GM12878 (cell line): Measurements from ENCODE around the gene UTP25. TPM values are rescaled to one million over a fixed set of nuclear protein-coding genes. Genes with fewer than 3 reads are reported as not detected.

Experiments
- ATAC-seq: fragments of 200-7000 bp; cut with Tn5 transposase; 3 replicates; pipeline ENCODE4 v1.9.1; 2020; ENCODE audit warnings: mild to moderate bottlenecking, moderate library complexity
- BruUV-seq: library from RNA; stranded (reverse); fragments of 400-500 nt; replicated peaks from 2 replicates; lab custom pipeline; 2021; lab: Mats Ljungman, UMichigan
- CTCF ChIA-PET: fragments of 300-600 bp; sonication (Branson Sonifier 250); formaldehyde crosslinking; extraction: SDS; loops from one replicate; lab custom pipeline; 2021; ENCODE audit warnings: inconsistent platforms; lab: Yijun Ruan, JAX
- POLR2A ChIA-PET: fragments of 350-600 bp; formaldehyde crosslinking; extraction: SDS; loops from one replicate; lab custom pipeline; 2021; ENCODE audit warnings: inconsistent platforms; lab: Charles Lee
- RAD21 ChIA-PET: fragments of 300-600 bp; sonication (Branson Sonifier 250); formaldehyde crosslinking; loops from one replicate; lab custom pipeline; 2023; ENCODE audit warnings: antibody characterized with exemption; ENCODE audit not compliant: unreplicated experiment; lab: Charles Lee
- SMC1A ChIA-PET: fragments of 300-600 bp; sonication (Branson Sonifier 250); formaldehyde crosslinking; loops from one replicate; lab custom pipeline; 2023; ENCODE audit not compliant: unreplicated experiment, uncharacterized antibody; lab: Charles Lee
- DNase-seq: peaks from one replicate; pipeline ENCODE4 v3.0.0-alpha.2; 2011; ENCODE audit warnings: low read depth, low spot score
- FAIRE-seq: peaks from 3 replicates; lab custom pipeline; 2011; peaks lifted over from hg19 to GRCh38; lab: Jason Lieb, UNC
- H2AFZ ChIP-seq: 2 replicates; pipeline ENCODE4 v1.6.0; 2011; ENCODE audit warnings: low read depth, low read length, control low read depth; ENCODE audit not compliant: control insufficient read depth
- H3K27ac ChIP-seq: 2 replicates; pipeline ENCODE4 v1.5.1; 2011; ENCODE audit warnings: control low read depth; ENCODE audit not compliant: control insufficient read depth, insufficient read depth
- H3K27me3 ChIP-seq, 2 experiments: replicated peaks in 1 of 2; 2 replicates each; pipeline versions ENCODE4 v1.6.0 to v1.6.1; 2011; ENCODE audit warnings: low read length in 1 of 2; ENCODE audit not compliant: control insufficient read depth in 2 of 2, insufficient read depth in 2 of 2
- H3K36me3 ChIP-seq, 2 experiments: 2 replicates each; pipeline ENCODE4 v1.5.1; 2011; ENCODE audit warnings: low read length in 1 of 2; ENCODE audit not compliant: control insufficient read depth in 2 of 2, insufficient read depth in 2 of 2
- H3K4me1 ChIP-seq: 2 replicates; pipeline ENCODE4 v1.6.1; 2011; ENCODE audit warnings: mild to moderate bottlenecking, low read length, moderate library complexity, mixed read lengths; ENCODE audit not compliant: control insufficient read depth, insufficient read depth
- H3K4me2 ChIP-seq: 2 replicates; pipeline ENCODE4 v1.6.0; 2011; ENCODE audit warnings: control low read depth; ENCODE audit not compliant: control insufficient read depth, insufficient read depth
- H3K4me3 ChIP-seq: fragments of 200-600 bp; sonication (generic); 2 replicates; pipeline ENCODE4 v1.5.1; 2016
- H3K79me2 ChIP-seq: 2 replicates; pipeline ENCODE4 v1.6.0; 2011; ENCODE audit warnings: low read length; ENCODE audit not compliant: control insufficient read depth, insufficient read depth
- H3K9ac ChIP-seq: 2 replicates; pipeline ENCODE4 v1.8.0; 2011; ENCODE audit warnings: low read length, control low read depth, mixed read lengths; ENCODE audit not compliant: control insufficient read depth, insufficient read depth
- H3K9me3 ChIP-seq: replicated peaks from 3 replicates; pipeline ENCODE4 v1.5.1; 2011; ENCODE audit warnings: mild to moderate bottlenecking, low read length; ENCODE audit not compliant: control insufficient read depth, insufficient read depth
- H4K20me1 ChIP-seq: 2 replicates; pipeline ENCODE4 v1.6.0; 2011; ENCODE audit not compliant: control insufficient read depth, insufficient read depth
- BCLAF1 ChIP-seq: fragments of 450-650 bp; IDR thresholded peaks from 2 replicates; pipeline ENCODE4 v1.6.1; 2017; ENCODE audit warnings: antibody characterized with exemption, mild to moderate bottlenecking, moderate library complexity
- CEBPB ChIP-seq, 2 experiments: fragments of 150-350 bp in 1 of 2; IDR thresholded peaks; 2 replicates each; pipeline ENCODE4 v1.6.1; 2012 to 2014; ENCODE audit warnings: low read depth in 2 of 2, low read length in 2 of 2, borderline replicate concordance in 1 of 2, inconsistent platforms in 1 of 2
- ESRRA ChIP-seq: IDR thresholded peaks from 2 replicates; pipeline ENCODE4 v1.6.1; 2012; ENCODE audit warnings: mild to moderate bottlenecking, low read length, improper control_type of control experiment
- HDAC6 ChIP-seq: fragments of 200-600 bp; sonication (generic); IDR thresholded peaks from one replicate; pipeline ENCODE4 v1.8.0; 2017; ENCODE audit warnings: antibody characterized with exemption; ENCODE audit not compliant: unreplicated experiment
- MXI1 ChIP-seq: fragments of 150-350 bp; IDR thresholded peaks from 2 replicates; pipeline ENCODE4 v1.6.1; 2011; ENCODE audit warnings: low read depth, mild to moderate bottlenecking, inconsistent platforms, low read length, improper control_type of control experiment
- MYC ChIP-seq: IDR thresholded peaks from 2 replicates; pipeline ENCODE4 v1.6.1; 2011; ENCODE audit warnings: mild to moderate bottlenecking, low read length, moderate library complexity, inconsistent platforms; ENCODE audit not compliant: insufficient read depth, insufficient replicate concordance, insufficient read length, severe bottlenecking
- NBN ChIP-seq: fragments of 450-650 bp; IDR thresholded peaks from 2 replicates; pipeline ENCODE4 v1.6.1; 2016
- NFYA ChIP-seq: IDR thresholded peaks from 2 replicates; pipeline ENCODE4 v1.6.1; 2011; ENCODE audit warnings: low read depth, mild to moderate bottlenecking, low read length, improper control_type of control experiment, borderline replicate concordance
- NR2C1 ChIP-seq: fragments of 450-650 bp; IDR thresholded peaks from 2 replicates; pipeline ENCODE4 v1.6.1; 2017; ENCODE audit warnings: antibody characterized with exemption, mild to moderate bottlenecking, moderate library complexity
- PAX8 ChIP-seq: fragments of 450-650 bp; IDR thresholded peaks from 2 replicates; pipeline ENCODE4 v1.6.1; 2017; ENCODE audit warnings: mild to moderate bottlenecking, moderate library complexity
- RBBP5 ChIP-seq: fragments of 200-600 bp; sonication (generic); conservative IDR thresholded peaks from 2 replicates; pipeline ENCODE4 v1.6.1; 2016
- RELB ChIP-seq: fragments of 450-650 bp; IDR thresholded peaks from 2 replicates; pipeline ENCODE4 v1.6.1; 2017; ENCODE audit warnings: low read depth, mild to moderate bottlenecking, moderate library complexity
- SMARCA5 ChIP-seq: fragments of 450-650 bp; IDR thresholded peaks from 2 replicates; pipeline ENCODE4 v1.6.1; 2017; ENCODE audit warnings: mild to moderate bottlenecking
- SREBF1 ChIP-seq: IDR thresholded peaks from 2 replicates; pipeline ENCODE4 v1.6.1; 2012; ENCODE audit warnings: mild to moderate bottlenecking, low read length
- SREBF2 ChIP-seq: IDR thresholded peaks from 2 replicates; pipeline ENCODE4 v1.6.1; 2012; ENCODE audit warnings: mild to moderate bottlenecking, low read length
- SUPT20H ChIP-seq: IDR thresholded peaks from 2 replicates; pipeline ENCODE4 v1.6.1; 2011; ENCODE audit warnings: low read depth, mild to moderate bottlenecking, low read length, moderate library complexity, borderline replicate concordance; ENCODE audit not compliant: control insufficient read depth
- SUZ12 ChIP-seq: fragments of 200-600 bp; sonication (generic); IDR thresholded peaks from one replicate; pipeline ENCODE4 v1.6.1; 2018; ENCODE audit warnings: antibody characterized with exemption, mild to moderate bottlenecking; ENCODE audit not compliant: unreplicated experiment
- WGBS: methylation state at CpG from one replicate; pipeline ENCODE4 v1.1.6; 2016; ENCODE audit warnings: low lambda C conversion rate; ENCODE audit not compliant: insufficient replicate concordance, insufficient coverage; ENCODE audit errors: missing lambda C conversion rate; 5-methylcytosine and 5-hydroxymethylcytosine counted together
- in situ Hi-C: fragments of 300-500 bp; cut with MboI; formaldehyde crosslinking; loops from 9 replicates; pipeline ENCODE4 v1.14.3; 2018; ENCODE audit warnings: mixed read lengths
- intact Hi-C: fragments of 100-400 bp; cut with micrococcal nuclease; formaldehyde crosslinking; loops from one replicate; pipeline ENCODE4 v1.14.2; 2022; ENCODE audit not compliant: unreplicated experiment
- polyA plus RNA-seq, 11 experiments: library from polyadenylated mRNA; depleted of rRNA in 4 of 11; unstranded in 6 of 11; stranded (reverse) in 5 of 11; fragments of >200 nt; fragmentation: Nextera tagmentation in 4 of 11; fragmentation: Illumina TruSeq in 1 of 11; extraction: Ambion mirVana in 4 of 11; extraction: Trizol in 1 of 11; gene quantifications; 1 replicate in 1 of 11; 2 replicates in 10 of 11; pipeline versions ENCODE4 v1.2.1 to v1.2.3, GENCODE V29; 2011 to 2016; ENCODE audit warnings: inconsistent platforms in 2 of 11, missing spikeins in 2 of 11, low read depth in 1 of 11
- total RNA-seq, 4 experiments: library from RNA; depleted of rRNA in 3 of 4; stranded (reverse); fragments of >200 nt in 3 of 4; fragmentation: Illumina TruSeq in 1 of 4; extraction: Trizol in 1 of 4; gene quantifications; 2 replicates each; pipeline versions ENCODE4 v1.2.1 to v1.2.3, GENCODE V29; 2013 to 2021
- TF ChIP-seq, protein P1 (sequence below): IDR thresholded peaks from 2 replicates; pipeline ENCODE4 v1.6.1; 2011; ENCODE audit warnings: mild to moderate bottlenecking, low read depth, low read length, moderate library complexity; ENCODE audit not compliant: insufficient replicate concordance

UTP25 gene
- total and polyA plus RNA-seq, 10 of the 15 experiments (the other 5 are each of a cell fraction or from before 2014, with no cell fraction given), result 3.0 to 13.3 (median 8.5) TPM

GRCh38 chr1:209830722-209831121, 3.0 kb downstream of the UTP25 start:
- 90% methylated on average over 3 of the region's 3 CpGs for WGBS
- ATAC-seq, result no peak
- in situ Hi-C loops, result no loop called here
- RAD21 ChIA-PET, result interaction anchor here (0.7 kb wide), 2 partner anchors 83 to 127 kb away, joined by 3 read pairs; no protein-coding TSS in a partner anchor
- no peak for FAIRE-seq
- no peak overlapping the region for H3K27ac ChIP-seq
- intact Hi-C loops, result no loop called here
- no TSS peak for BruUV-seq
- H4K20me1 ChIP-seq, result no peaks in the 10 kb centered on the region
- H3K4me1 ChIP-seq, result no peaks in the 10 kb centered on the region
- no peak overlapping the region for H2AFZ ChIP-seq
- CTCF ChIA-PET, result interaction anchor here (1.2 to 6.6 kb wide), 2 partner anchors 7 to 10 kb away, joined by 3 to 39 read pairs; no protein-coding TSS in a partner anchor
- no peak overlapping the region for H3K9ac ChIP-seq
- H3K4me3 ChIP-seq, result no peak overlapping the region
- H3K9me3 ChIP-seq, result no peaks in the 10 kb centered on the region
- H3K79me2 ChIP-seq, result peaks cover 13% of the 10 kb centered on the region
- POLR2A ChIA-PET, result no interaction called here
- H3K27me3 ChIP-seq, result no peaks in the 10 kb centered on the region
- TF ChIP-seq SUZ12 (no peak), PAX8 (no peak), BCLAF1 (no peak), SREBF1 (no peak), RELB (no peak), SREBF2 (no peak), ESRRA (no peak), RBBP5 (no peak), CEBPB (IDR thresholded peaks at IDR 0.05; ENCODE audit: borderline replicate concordance in 1 of 2, low read depth in 2 of 2, low read length in 2 of 2) (no peak), NFYA (no peak), NBN (no peak), MYC (no peak), HDAC6 (no peak), NR2C1 (no peak), SUPT20H (no peak), SMARCA5 (no peak), MXI1 (no peak)
- TF ChIP-seq, protein P1, sequence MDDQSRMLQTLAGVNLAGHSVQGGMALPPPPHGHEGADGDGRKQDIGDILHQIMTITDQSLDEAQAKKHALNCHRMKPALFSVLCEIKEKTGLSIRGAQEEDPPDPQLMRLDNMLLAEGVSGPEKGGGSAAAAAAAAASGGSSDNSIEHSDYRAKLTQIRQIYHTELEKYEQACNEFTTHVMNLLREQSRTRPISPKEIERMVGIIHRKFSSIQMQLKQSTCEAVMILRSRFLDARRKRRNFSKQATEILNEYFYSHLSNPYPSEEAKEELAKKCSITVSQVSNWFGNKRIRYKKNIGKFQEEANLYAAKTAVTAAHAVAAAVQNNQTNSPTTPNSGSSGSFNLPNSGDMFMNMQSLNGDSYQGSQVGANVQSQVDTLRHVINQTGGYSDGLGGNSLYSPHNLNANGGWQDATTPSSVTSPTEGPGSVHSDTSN, result no peak
- DNase-seq, result no peak
- no peak overlapping the region for H3K4me2 ChIP-seq
- SMC1A ChIA-PET, result interaction anchor here (2.3 kb wide), 1 partner anchor 9 kb away, joined by 8 read pairs; no protein-coding TSS in a partner anchor
- H3K36me3 ChIP-seq, result peaks cover 6 to 8% of the 10 kb centered on the region in 2 experiments
